Endometrium (tissue), 2 donors: ENCODE results near the gene FYB1.
"Not testable (repeated sequence)": the region's sequence is repeated elsewhere in the genome, so short reads cannot be mapped to it uniquely, and the experiment has no call there.

ENCODE experiments used
- FAIRE-seq: peaks from 2 replicates; lab custom pipeline; 2012; peaks lifted over from hg19 to GRCh38; lab: Jason Lieb, UNC
- donor health status: control.
- donor health status: control.

FYB1 gene

GRCh38 chr5:39226100-39226451, 6.7 kb upstream of the FYB1 start:
- FAIRE-seq = no peak

- no peak for FAIRE-seq
Measured at GRCh38 chr5:39225405-39226099, 6.2 kb upstream of the FYB1 start.

- no peak for FAIRE-seq
Measured at GRCh38 chr5:39224196-39224761, 4.9 kb upstream of the FYB1 start.

GRCh38 chr5:39223565-39224156, 4.3 kb upstream of the FYB1 start:
- FAIRE-seq = no peak

GRCh38 chr5:39221671-39222070, 2.3 kb upstream of the FYB1 start:
- not testable (repeated sequence) for FAIRE-seq

- FAIRE-seq = no peak
Measured at GRCh38 chr5:39220280-39221030, 1.1 kb upstream of the FYB1 start.

GRCh38 chr5:39218482-39219402, 621 bp downstream of the FYB1 start:
- no peak for FAIRE-seq

GRCh38 chr5:39217365-39218281, 1.7 kb downstream of the FYB1 start:
- no peak for FAIRE-seq

- FAIRE-seq = no peak
Measured at GRCh38 chr5:39216631-39217030, 2.7 kb downstream of the FYB1 start.

- no peak for FAIRE-seq
Measured at GRCh38 chr5:39215857-39216256, 3.5 kb downstream of the FYB1 start.

- FAIRE-seq = no peak
Measured at GRCh38 chr5:39214912-39215709, 4.3 kb downstream of the FYB1 start.

- FAIRE-seq = no peak
Measured at GRCh38 chr5:39213447-39214207, 5.7 kb downstream of the FYB1 start.

- FAIRE-seq = no peak
Measured at GRCh38 chr5:39211773-39212172, 7.6 kb downstream of the FYB1 start.

- FAIRE-seq = no peak
Measured at GRCh38 chr5:39209924-39210323, 9.4 kb downstream of the FYB1 start.

- no peak for FAIRE-seq
Measured at GRCh38 chr5:39208471-39208870, 10.9 kb downstream of the FYB1 start.

- FAIRE-seq = no peak
Measured at GRCh38 chr5:39207345-39208045, 11.9 kb downstream of the FYB1 start.

- no peak for FAIRE-seq
Measured at GRCh38 chr5:39206630-39207321, 12.6 kb downstream of the FYB1 start.

- no peak for FAIRE-seq
Measured at GRCh38 chr5:39205550-39205949, 13.8 kb downstream of the FYB1 start.
